Adrenal gland (tissue), 12 donors: ENCODE data around the gene ZNF609. TPM values are rescaled to one million over a fixed set of nuclear protein-coding genes. Genes with fewer than 3 reads are reported as not detected.
A peak's percentile ranks its signal among the peaks of the same experiment; 100 is the strongest.

Experiments
- DNase-seq, 7 donors: peaks; one replicate each; pipeline ENCODE4 v3.0.0-alpha.2; 2019 to 2020
- H3K27ac ChIP-seq, 5 donors: fragments of 200-600 bp; sonication (generic) in 4 of 5; 1 replicate in 3 of 5; 2 replicates in 2 of 5; pipeline versions ENCODE4 v1.5.1 to v1.8.0; 2016 to 2020; ENCODE audit warnings: mild to moderate bottlenecking in 1 of 5
- H3K27me3 ChIP-seq: fragments of 200-600 bp; 2 replicates; pipeline ENCODE4 v1.8.0; 2021
- H3K36me3 ChIP-seq, 2 donors: fragments of 200-600 bp; replicated peaks in 1 of 2; 1 replicate in 1 of 2; 2 replicates in 1 of 2; pipeline versions ENCODE4 v1.5.1 to v1.8.0; 2018 to 2022
- H3K4me1 ChIP-seq, 2 donors: fragments of 200-600 bp; replicated peaks in 1 of 2; 1 replicate in 1 of 2; 2 replicates in 1 of 2; pipeline versions ENCODE4 v1.5.1 to v1.8.0; 2018 to 2021
- H3K4me3 ChIP-seq, 4 donors: fragments of 200-600 bp; sonication (generic) in 3 of 4; one replicate each; pipeline ENCODE4 v1.5.1; 2016 to 2018
- H3K9me3 ChIP-seq, 3 donors: fragments of 200-600 bp; sonication (generic) in 1 of 3; replicated peaks in 1 of 3; 1 replicate in 2 of 3; 2 replicates in 1 of 3; pipeline versions ENCODE4 v1.5.1 to v1.8.0; 2016 to 2021
- POLR2A ChIP-seq, 2 donors: fragments of 450-650 bp; IDR thresholded peaks; one replicate each; pipeline ENCODE4 v1.6.1; 2017; ENCODE audit warnings: antibody characterized with exemption in 2 of 2, mild to moderate bottlenecking in 2 of 2, moderate library complexity in 1 of 2
- WGBS, 4 donors: extraction: QIAGEN DNeasy Blood & Tissue Kit in 2 of 4; methylation state at CpG; one replicate each; pipeline versions ENCODE4 v1.1.5 to v1.1.7; 2013 to 2017; 5-methylcytosine and 5-hydroxymethylcytosine counted together
- intact Hi-C, 2 donors: fragments of 100-400 bp; cut with DNase I; formaldehyde crosslinking; loops; one replicate each; pipeline versions ENCODE4 v1.14.1 to v1.15.0; 2022 to 2023
- polyA plus RNA-seq, 3 donors: library from polyadenylated mRNA; stranded (reverse); fragments of 200-250 nt in 2 of 3; fragments of 350-450 nt in 1 of 3; fragmentation: Illumina TruSeq in 1 of 3; extraction: RNeasy Lipid Tissue Mini Kit (QIAGEN cat#74804) in 1 of 3; gene quantifications; one replicate each; pipeline ENCODE4 v1.2.3, GENCODE V29; 2013 to 2014
- total RNA-seq, 9 donors: library from RNA; depleted of rRNA in 4 of 9; stranded (reverse); fragments of >200 nt in 4 of 9; fragments of 120-200 nt in 1 of 9; fragmentation: NEBNext Ultra II Directional in 1 of 9; extraction: Animal tissue kit (Norgen Biotek cat#: 25700) in 1 of 9; gene quantifications; one replicate each; pipeline versions ENCODE4 v1.1.0 to v1.2.4, GENCODE V29; 2013 to 2023
- TF ChIP-seq, protein P1 (sequence below), 6 experiments: fragments of 450-650 bp in 4 of 6; fragments of 200-600 bp in 2 of 6; sonication (generic) in 1 of 6; IDR thresholded peaks; 1 replicate in 5 of 6; 2 replicates in 1 of 6; pipeline versions ENCODE4 v1.5.1 to v1.8.0; 2016 to 2021; ENCODE audit warnings: antibody characterized with exemption in 6 of 6, mild to moderate bottlenecking in 2 of 6, moderate library complexity in 1 of 6
- donor health status: healthy with polysubstance abuse.
- donor health status: Bipolar disorder and iron deficiency.
- donor health status: DM: yes; HTN: yes; CAD: no.
- donor health status: DM: no; HTN: no; CAD: no.
- donor health status: DM: no; HTN: no; CAD: no.
- donor health status: DM: yes; HTN: yes; CAD: no.

ZNF609 gene
- total and polyA plus RNA-seq, 12 donors: 4.4 to 35.5 (median 25.4) TPM

DNA sequence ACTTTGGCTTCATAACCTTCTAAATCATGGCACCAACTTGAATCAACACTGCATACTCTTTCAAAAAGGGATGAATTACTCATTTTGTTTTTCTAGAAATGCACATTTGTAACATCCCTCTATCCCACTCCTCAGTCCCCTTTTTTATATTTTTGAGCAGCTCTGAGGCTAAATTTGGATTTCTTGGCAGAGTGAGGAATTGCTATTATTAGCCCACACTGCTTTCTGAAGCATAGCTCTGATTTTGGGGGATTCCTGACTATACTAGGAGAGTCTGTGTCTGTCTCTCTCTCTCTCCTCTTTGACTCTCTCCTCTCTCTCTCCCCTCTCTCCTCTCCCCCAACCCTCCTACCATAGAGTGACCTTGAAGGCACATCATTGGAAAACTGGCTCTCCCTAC lies 238.4 kb downstream of the ZNF609 start:
- H3K27ac ChIP-seq: peak overlapping the region in 4 of 5 donors; percentile 19 to 71 (median 48)
- H3K9me3 ChIP-seq: no peaks in the 10 kb centered on the region
- intact Hi-C loops: no loop called here
- peaks cover 43 to 86% of the 10 kb centered on the region in 2 donors for H3K4me1 ChIP-seq
- TF ChIP-seq, protein P1, sequence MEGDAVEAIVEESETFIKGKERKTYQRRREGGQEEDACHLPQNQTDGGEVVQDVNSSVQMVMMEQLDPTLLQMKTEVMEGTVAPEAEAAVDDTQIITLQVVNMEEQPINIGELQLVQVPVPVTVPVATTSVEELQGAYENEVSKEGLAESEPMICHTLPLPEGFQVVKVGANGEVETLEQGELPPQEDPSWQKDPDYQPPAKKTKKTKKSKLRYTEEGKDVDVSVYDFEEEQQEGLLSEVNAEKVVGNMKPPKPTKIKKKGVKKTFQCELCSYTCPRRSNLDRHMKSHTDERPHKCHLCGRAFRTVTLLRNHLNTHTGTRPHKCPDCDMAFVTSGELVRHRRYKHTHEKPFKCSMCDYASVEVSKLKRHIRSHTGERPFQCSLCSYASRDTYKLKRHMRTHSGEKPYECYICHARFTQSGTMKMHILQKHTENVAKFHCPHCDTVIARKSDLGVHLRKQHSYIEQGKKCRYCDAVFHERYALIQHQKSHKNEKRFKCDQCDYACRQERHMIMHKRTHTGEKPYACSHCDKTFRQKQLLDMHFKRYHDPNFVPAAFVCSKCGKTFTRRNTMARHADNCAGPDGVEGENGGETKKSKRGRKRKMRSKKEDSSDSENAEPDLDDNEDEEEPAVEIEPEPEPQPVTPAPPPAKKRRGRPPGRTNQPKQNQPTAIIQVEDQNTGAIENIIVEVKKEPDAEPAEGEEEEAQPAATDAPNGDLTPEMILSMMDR (IDR thresholded peaks at IDR 0.05): no peak
- no peak for TF ChIP-seq POLR2A (IDR thresholded peaks at IDR 0.05)
- DNase-seq: no peak
- no peaks in the 10 kb centered on the region for H3K27me3 ChIP-seq
- H3K36me3 ChIP-seq: peaks cover 0 to 5% of the 10 kb centered on the region in 2 donors
- H3K4me3 ChIP-seq: peak overlapping the region in 1 of 4 donors; percentile 21

DNA sequence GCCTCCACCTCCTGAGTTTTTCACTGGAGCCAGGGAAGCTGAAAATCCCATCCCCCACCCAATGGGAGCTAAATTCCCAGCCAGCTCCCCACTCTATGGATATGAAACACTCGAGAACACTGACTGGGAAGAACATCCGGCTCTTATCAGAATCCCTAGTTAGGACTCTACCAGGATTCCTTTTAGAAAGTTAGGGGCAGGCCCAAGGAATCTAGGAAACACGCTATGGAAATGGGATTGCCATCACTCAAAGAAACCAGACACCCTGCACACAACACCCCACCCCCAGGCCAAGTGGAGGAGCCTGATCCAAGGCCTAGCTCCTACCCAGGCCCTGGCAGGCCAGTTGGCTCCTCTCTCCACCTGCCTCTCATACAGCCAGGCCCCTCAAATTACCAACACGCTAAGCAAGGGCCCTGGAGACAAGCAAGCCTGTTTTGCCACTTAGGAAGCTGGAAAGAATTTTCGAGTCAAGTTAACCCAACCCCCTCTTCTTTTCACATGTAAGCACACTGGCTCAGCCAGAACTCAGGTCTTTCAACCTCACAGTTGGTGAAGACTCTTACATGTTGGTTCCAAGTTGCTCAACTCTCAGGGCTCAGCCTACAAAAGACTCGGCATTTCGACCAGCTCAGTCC lies 239.5 kb downstream of the ZNF609 start:
- peaks cover 39 to 78% of the 10 kb centered on the region in 2 donors for H3K4me1 ChIP-seq
- no peaks in the 10 kb centered on the region for H3K27me3 ChIP-seq
- H3K9me3 ChIP-seq: no peaks in the 10 kb centered on the region
- TF ChIP-seq, protein P1 (IDR thresholded peaks at IDR 0.05): no peak
- no peak for TF ChIP-seq POLR2A (IDR thresholded peaks at IDR 0.05)
- WGBS, 4 donors: 44 to 54% (median 48%) methylated on average over 5 to 7 of the region's 7 CpGs
- peak in 2 of 7 donors; percentile 37 to 52 for DNase-seq
- intact Hi-C loops: no loop called here
- peak overlapping the region in 4 of 5 donors; percentile 19 to 71 (median 40) for H3K27ac ChIP-seq
- no peaks in the 10 kb centered on the region for H3K36me3 ChIP-seq
- peak overlapping the region in 1 of 4 donors; percentile 21 for H3K4me3 ChIP-seq

DNA sequence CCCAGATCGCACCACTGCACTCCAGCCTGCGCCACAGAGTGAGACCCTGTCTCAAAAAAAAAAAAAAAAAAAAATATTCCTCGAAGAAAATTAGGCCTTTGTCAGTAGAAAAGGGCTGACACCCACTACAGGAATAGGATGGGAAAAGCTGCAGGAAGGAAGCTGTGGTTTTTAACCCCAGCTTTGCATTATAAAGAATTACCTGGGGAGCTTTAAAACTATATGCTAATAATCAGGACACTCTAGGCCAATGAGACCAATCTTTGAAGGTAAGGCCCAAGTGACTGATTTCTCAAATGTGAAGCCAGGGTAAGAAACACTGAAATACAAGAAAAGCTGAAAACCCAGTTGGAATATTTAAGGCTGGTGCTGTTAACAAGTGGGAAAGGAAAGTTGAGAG lies 240.7 kb downstream of the ZNF609 start:
- no peaks in the 10 kb centered on the region for H3K9me3 ChIP-seq
- peak overlapping the region in 2 of 5 donors; percentile 0 to 71 for H3K27ac ChIP-seq
- no peak for DNase-seq
- TF ChIP-seq, protein P1 (IDR thresholded peaks at IDR 0.05): no peak
- no peak for TF ChIP-seq POLR2A (IDR thresholded peaks at IDR 0.05)
- no peaks in the 10 kb centered on the region for H3K36me3 ChIP-seq
- H3K4me3 ChIP-seq: peak overlapping the region in 1 of 4 donors; percentile 99
- H3K4me1 ChIP-seq: peaks cover 39 to 66% of the 10 kb centered on the region in 2 donors
- intact Hi-C loops: no loop called here
- no peaks in the 10 kb centered on the region for H3K27me3 ChIP-seq
- 52 to 63% (median 55%) methylated on average over 3 of the region's 3 CpGs for WGBS, 4 donors

DNA sequence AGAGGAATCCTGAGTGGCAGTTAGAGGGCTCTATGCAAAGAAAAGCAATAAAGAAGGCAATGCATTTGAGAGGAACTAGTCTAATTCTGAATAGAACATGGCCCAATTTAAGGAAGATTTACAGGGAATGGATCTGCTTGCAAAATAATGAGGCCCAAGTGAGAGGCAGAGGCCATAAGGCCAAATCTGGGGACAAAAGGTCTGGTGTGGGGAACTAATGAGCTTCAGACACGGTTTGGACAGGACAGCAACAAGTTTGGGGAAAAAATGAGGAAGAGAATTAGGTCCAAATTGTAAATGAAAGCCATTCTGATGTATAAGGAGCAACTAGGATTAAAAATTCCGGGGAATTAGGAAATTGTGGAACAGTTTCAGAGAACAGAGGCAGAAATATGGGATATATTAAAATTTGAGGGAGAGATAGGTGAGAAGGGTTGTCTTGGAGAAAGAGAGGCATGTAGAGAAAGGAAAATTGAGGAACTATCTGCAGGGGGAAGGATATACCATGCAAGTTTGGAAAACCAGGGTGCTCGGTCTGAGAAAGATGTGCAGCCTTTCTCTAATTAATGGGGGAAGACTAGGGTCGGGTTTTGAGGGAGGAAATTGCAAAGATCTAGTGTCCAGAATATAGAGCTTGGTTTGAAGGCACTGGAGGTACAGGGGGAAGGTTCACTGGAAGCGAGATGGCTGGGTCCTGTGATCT lies 241.3 kb downstream of the ZNF609 start:
- intact Hi-C loops: no loop called here
- TF ChIP-seq, protein P1 (IDR thresholded peaks at IDR 0.05): no peak
- no peak for TF ChIP-seq POLR2A (IDR thresholded peaks at IDR 0.05)
- no peak for DNase-seq
- Histone ChIP-seq H3K4me1 (peaks cover 39 to 60% of the 10 kb centered on the region in 2 donors), H3K9me3 (no peaks in the 10 kb centered on the region), H3K4me3 (peak overlapping the region in 2 of 4 donors; percentile 90 to 99), H3K27me3 (no peaks in the 10 kb centered on the region), H3K27ac (peak overlapping the region in 2 of 5 donors; percentile 0 to 29), H3K36me3 (no peaks in the 10 kb centered on the region)
- WGBS, 4 donors: 31 to 35% (median 33%) methylated on average over 5 of the region's 5 CpGs
